CD8-positive, alpha-beta memory T cell (primary cell): ENCODE measurements around the gene ZNF705A. TPM values are rescaled to one million over a fixed set of nuclear protein-coding genes. Genes with fewer than 3 reads are reported as not detected.
A peak's percentile ranks its signal among the peaks of the same experiment; 100 is the strongest.
"Not testable (repeated sequence)": the region's sequence is repeated elsewhere in the genome, so short reads cannot be mapped to it uniquely, and the experiment has no call there.

Source experiments
- CTCF ChIA-PET: fragments of 350-600 bp; sonication (Branson Sonifier 250); formaldehyde crosslinking; loops from one replicate; lab custom pipeline; 2021; ENCODE audit warnings: antibody characterized with exemption; lab: Charles Lee
- POLR2A ChIA-PET: fragments of 350-600 bp; sonication (Branson Sonifier 250); formaldehyde crosslinking; loops from one replicate; lab custom pipeline; 2021; ENCODE audit warnings: antibody characterized with exemption; lab: Charles Lee
- DNase-seq, 5 donors: peaks; one replicate each; pipeline versions ENCODE4 v3.0.0 to v3.0.0-alpha.2; 2020 to 2022; ENCODE audit warnings: mixed read lengths in 1 of 5
- H3K27ac ChIP-seq: one replicate; pipeline ENCODE4 v1.7.0; 2013; ENCODE audit warnings: low read depth, mild to moderate bottlenecking, low read length, moderate library complexity
- H3K27me3 ChIP-seq: 2 replicates; pipeline ENCODE4 v1.7.0; 2013; ENCODE audit warnings: low read length, mild to moderate bottlenecking; ENCODE audit not compliant: insufficient read depth, poor library complexity, severe bottlenecking
- H3K36me3 ChIP-seq: 2 replicates; pipeline ENCODE4 v1.7.0; 2013; ENCODE audit warnings: mild to moderate bottlenecking, low read length, moderate library complexity; ENCODE audit not compliant: insufficient read depth
- H3K4me1 ChIP-seq: 2 replicates; pipeline ENCODE4 v1.7.0; 2013; ENCODE audit warnings: mild to moderate bottlenecking, low read length, moderate library complexity; ENCODE audit not compliant: insufficient read depth
- H3K4me3 ChIP-seq: 2 replicates; pipeline ENCODE4 v1.7.0; 2013; ENCODE audit warnings: mild to moderate bottlenecking, low read length
- H3K9me3 ChIP-seq: 2 replicates; pipeline ENCODE4 v1.7.0; 2013; ENCODE audit warnings: mild to moderate bottlenecking, low read length
- H3K27ac Mint-ChIP-seq, 8 donors: one replicate each; pipeline ENCODE4 v1.8.0; 2020 to 2021; ENCODE audit warnings: mixed read lengths in 8 of 8, mild to moderate bottlenecking in 6 of 8, inconsistent platforms in 3 of 8, moderate library complexity in 3 of 8
- H3K27me3 Mint-ChIP-seq, 2 donors: one replicate each; pipeline ENCODE4 v1.8.0; 2020 to 2021; ENCODE audit warnings: mixed read lengths in 2 of 2, mild to moderate bottlenecking in 1 of 2, moderate library complexity in 1 of 2
- H3K36me3 Mint-ChIP-seq, 3 donors: one replicate each; pipeline ENCODE4 v1.8.0; 2020 to 2021; ENCODE audit warnings: mixed read lengths in 3 of 3, inconsistent platforms in 1 of 3, mild to moderate bottlenecking in 1 of 3
- H3K4me1 Mint-ChIP-seq, 3 donors: one replicate each; pipeline ENCODE4 v1.8.0; 2020 to 2021; ENCODE audit warnings: mixed read lengths in 3 of 3, inconsistent platforms in 1 of 3, mild to moderate bottlenecking in 1 of 3
- H3K4me3 Mint-ChIP-seq, 7 donors: one replicate each; pipeline ENCODE4 v1.8.0; 2020 to 2021; ENCODE audit warnings: mixed read lengths in 7 of 7, mild to moderate bottlenecking in 6 of 7, moderate library complexity in 4 of 7, inconsistent platforms in 2 of 7
- H3K9me3 Mint-ChIP-seq, 5 donors: one replicate each; pipeline ENCODE4 v1.8.0; 2020 to 2022; ENCODE audit warnings: mixed read lengths in 5 of 5, mild to moderate bottlenecking in 3 of 5, moderate library complexity in 2 of 5, inconsistent platforms in 1 of 5
- polyA plus RNA-seq: library from polyadenylated mRNA; unstranded; fragments of 300-500 nt; fragmentation: Illumina TruSeq; gene quantifications from one replicate; pipeline ENCODE4 v1.2.3, GENCODE V29; 2021
- total RNA-seq, 2 experiments: library from RNA; stranded (reverse); gene quantifications; one replicate each; pipeline ENCODE4 v1.2.3, GENCODE V29; 2021

The ZNF705A gene
- total and polyA plus RNA-seq, 3 experiments from 2014 or later = 0.07 TPM; not detected in 2

DNA sequence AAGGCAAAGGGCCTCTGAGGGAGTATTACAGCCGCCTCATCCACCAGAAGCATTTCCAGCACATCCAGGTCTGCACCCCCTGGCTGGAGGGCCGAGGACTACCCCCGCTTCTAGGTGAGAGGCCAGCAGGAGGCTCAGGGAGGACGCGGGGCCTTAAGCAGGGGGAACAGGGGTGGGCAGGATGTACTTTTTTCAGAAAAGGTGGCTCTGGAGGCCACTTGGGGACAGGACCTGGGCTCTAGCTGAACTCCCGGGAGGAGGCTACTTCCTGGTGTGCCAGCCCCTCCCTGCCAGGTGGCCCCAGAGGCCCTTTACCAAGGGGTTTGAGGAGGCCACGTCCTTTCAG is 70.9 kb downstream of the ZNF705A start:
- Mint-ChIP-seq H3K27ac (peak overlapping the region in 3 of 8 donors; percentile 54 to 88 (median 79)), H3K4me1 (peaks cover 5 to 14% (median 6%) of the 10 kb centered on the region in 3 donors), H3K4me3 (peak overlapping the region in 4 of 7 donors; percentile 29 to 82 (median 72)), H3K27me3 (peaks cover 3 to 13% of the 10 kb centered on the region in 2 donors)
- H3K9me3 Mint-ChIP-seq, H3K27ac ChIP-seq, H3K4me1 ChIP-seq, H3K27me3 ChIP-seq, POLR2A ChIA-PET, H3K9me3 ChIP-seq, H3K36me3 Mint-ChIP-seq, H3K4me3 ChIP-seq, DNase-seq, H3K36me3 ChIP-seq: not testable (repeated sequence)
- CTCF ChIA-PET = interaction anchor here (1.6 kb wide), 1 partner anchor 9 kb away, joined by 4 read pairs; no protein-coding TSS in a partner anchor

DNA sequence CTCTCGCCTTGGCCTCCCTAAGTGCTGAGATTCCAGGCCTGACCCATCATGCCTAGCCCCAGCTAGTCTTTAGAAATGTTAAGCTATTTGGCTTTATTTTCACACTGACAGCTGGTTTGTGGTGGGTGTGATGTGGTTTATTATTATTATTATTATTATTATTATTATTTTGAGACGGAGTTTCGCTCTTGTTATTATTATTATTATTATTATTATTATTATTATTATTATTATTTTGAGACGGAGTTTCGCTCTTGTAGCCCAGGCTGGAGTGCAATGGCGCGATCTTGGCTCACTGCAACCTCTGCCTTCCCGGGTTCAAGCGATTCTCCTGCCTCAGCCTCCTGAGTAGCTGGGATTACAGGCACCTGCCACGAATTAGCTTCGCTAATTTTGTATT is 71.8 kb downstream of the ZNF705A start:
- H3K36me3 Mint-ChIP-seq, H3K36me3 ChIP-seq, H3K27ac ChIP-seq, H3K27me3 ChIP-seq, H3K4me3 Mint-ChIP-seq, H3K4me3 ChIP-seq, H3K27ac Mint-ChIP-seq, POLR2A ChIA-PET, DNase-seq, H3K9me3 ChIP-seq, H3K4me1 ChIP-seq, H3K9me3 Mint-ChIP-seq: not testable (repeated sequence)
- peaks cover 5 to 14% (median 6%) of the 10 kb centered on the region in 3 donors for H3K4me1 Mint-ChIP-seq
- H3K27me3 Mint-ChIP-seq = peaks cover 3 to 13% of the 10 kb centered on the region in 2 donors
- CTCF ChIA-PET = interaction anchor here (1.9 kb wide), 1 partner anchor 119 kb away, joined by 5 read pairs; no protein-coding TSS in a partner anchor

DNA sequence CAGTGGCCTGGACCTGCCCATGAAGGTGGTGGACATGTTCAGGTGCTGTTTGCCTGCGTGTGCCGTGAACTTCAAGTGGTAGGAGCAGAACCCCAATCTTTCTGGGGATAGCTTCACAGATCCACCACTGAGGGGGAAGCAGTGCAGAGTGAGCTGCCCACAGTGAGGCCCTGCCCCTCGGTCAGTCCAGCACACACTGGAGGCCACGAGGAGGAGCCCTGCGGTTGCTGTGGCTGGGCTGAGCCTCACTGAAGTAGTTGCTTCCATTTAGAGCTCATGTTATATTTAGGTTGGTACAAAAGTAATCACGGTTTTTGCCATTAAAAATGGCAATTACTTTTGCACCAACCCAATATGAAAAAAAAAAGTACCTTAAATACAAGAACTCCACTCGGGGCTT is 72.7 kb downstream of the ZNF705A start:
- H3K9me3 Mint-ChIP-seq, H3K4me3 Mint-ChIP-seq, H3K27ac ChIP-seq, H3K36me3 Mint-ChIP-seq, H3K36me3 ChIP-seq, POLR2A ChIA-PET, H3K9me3 ChIP-seq, H3K27me3 ChIP-seq, DNase-seq, H3K4me3 ChIP-seq, H3K4me1 ChIP-seq: not testable (repeated sequence)
- CTCF ChIA-PET = interaction anchor here (1.9 kb wide), 1 partner anchor 120 kb away, joined by 5 read pairs; no protein-coding TSS in a partner anchor
- H3K27ac Mint-ChIP-seq = peak overlapping the region in 1 of 8 donors; percentile 32
- peaks cover 3 to 13% of the 10 kb centered on the region in 2 donors for H3K27me3 Mint-ChIP-seq
- H3K4me1 Mint-ChIP-seq = peaks cover 5 to 14% (median 6%) of the 10 kb centered on the region in 3 donors

Other genes starting within 250 kb of the ZNF705A start
- 100 to 1,000 TPM; 105 to 106 TPM for gene SLC2A3, start 220.8 kb upstream of the ZNF705A start, total RNA-seq
- gene SLC2A3, start 220.8 kb upstream of the ZNF705A start, polyA plus RNA-seq = 96.6 TPM
- 10 to 100 TPM; 22.3 to 22.5 TPM for gene FOXJ2, start 124.3 kb upstream of the ZNF705A start, total RNA-seq
- gene FOXJ2, start 124.3 kb upstream of the ZNF705A start, polyA plus RNA-seq = 18.3 TPM
- 1 to 10 TPM; 1.2 to 2.0 TPM for gene C3AR1, start 90.7 kb upstream of the ZNF705A start, total RNA-seq
- gene C3AR1, start 90.7 kb upstream of the ZNF705A start, polyA plus RNA-seq = 15.5 TPM
- gene NECAP1, start 74.7 kb upstream of the ZNF705A start, total RNA-seq = 10 to 100 TPM; 27.1 to 34.0 TPM
- gene NECAP1, start 74.7 kb upstream of the ZNF705A start, polyA plus RNA-seq = 21.2 TPM
- 1 to 10 TPM in 1 of 2 experiments, under 1 TPM in 1; 0.42 to 1.1 TPM for gene CLEC4A, start 33.4 kb upstream of the ZNF705A start, total RNA-seq
- gene CLEC4A, start 33.4 kb upstream of the ZNF705A start, polyA plus RNA-seq = 0.66 TPM
- not detected for gene FAM90A1, start 70.6 kb downstream of the ZNF705A start, total RNA-seq
- 0.12 TPM for gene FAM90A1, start 70.6 kb downstream of the ZNF705A start, polyA plus RNA-seq